DMS53 treated with DMSO at 0.1 percent for 48 hours (cell line): ENCODE results near the gene DPP6.

Experiments
- DNase-seq: peaks from one replicate; lab custom pipeline; 2025; ENCODE audit not compliant: unreplicated experiment; lab: John Stamatoyannopoulos, UW

Gene DPP6

GRCh38 chr7:154684666-154685563, 632.7 kb downstream of the DPP6 start:
- DNase-seq = no peak

DNA sequence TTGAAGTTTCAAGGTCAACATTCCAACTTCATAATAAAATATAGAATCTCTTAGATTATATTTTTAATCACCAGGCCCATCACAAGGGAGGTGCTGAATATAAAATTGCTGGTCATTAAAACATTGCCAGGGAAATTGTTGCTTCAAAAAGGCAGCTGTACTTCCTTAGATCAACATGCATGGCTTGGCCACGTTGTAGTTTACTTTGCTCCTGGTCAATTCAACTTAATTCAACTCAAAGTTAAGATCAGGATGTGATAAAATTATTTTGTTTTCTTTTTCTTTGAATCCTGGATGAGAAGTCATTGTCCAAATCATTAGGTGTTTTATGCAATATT, 633.3 kb downstream of the DPP6 start:
- DNase-seq = no peak

DNA sequence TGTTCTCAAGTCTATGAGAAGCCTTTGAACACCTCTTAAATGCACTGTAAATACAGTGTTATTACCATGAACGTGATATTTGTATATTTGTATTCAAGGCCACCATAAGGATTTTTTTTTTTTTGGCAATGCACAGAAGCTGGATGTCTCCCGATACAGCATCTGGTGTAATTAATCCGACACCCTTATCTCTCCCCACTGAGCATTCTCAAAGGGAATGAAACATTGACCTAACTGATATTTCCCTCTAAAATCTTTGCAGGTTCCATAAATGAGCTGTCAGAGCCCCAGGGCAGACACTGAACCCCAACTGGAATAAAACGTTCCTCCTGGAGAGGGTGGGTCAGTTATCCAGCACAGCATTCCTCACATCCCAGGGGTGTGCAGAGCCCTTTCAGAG, 634.1 kb downstream of the DPP6 start:
- no peak for DNase-seq

- no peak for DNase-seq
These were observed 636.8 kb downstream of the DPP6 start for GRCh38 chr7:154688952-154689351.

GRCh38 chr7:154690411-154690810, 638.2 kb downstream of the DPP6 start:
- DNase-seq = no peak

DNA sequence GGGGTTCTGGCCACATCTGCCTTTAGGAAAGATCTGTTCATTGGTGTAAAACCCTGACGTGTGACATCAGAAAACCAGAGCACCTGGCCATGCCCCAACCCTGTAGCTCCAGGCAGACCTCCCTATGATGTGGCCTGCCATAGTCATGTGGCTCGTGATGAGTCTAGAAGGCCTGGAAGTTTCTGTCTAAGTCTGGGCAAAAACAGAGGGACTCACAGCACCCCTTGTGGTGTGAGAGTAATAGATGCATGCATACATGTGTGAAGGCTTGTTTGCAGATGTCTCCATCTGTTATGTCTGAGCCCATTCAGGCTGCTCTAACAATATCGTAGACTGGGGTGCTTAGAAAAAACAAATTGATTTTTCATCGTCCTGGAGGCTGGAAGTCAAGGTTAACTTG, 641.5 kb downstream of the DPP6 start:
- DNase-seq = no peak

- DNase-seq = no peak
These were observed 643.6 kb downstream of the DPP6 start for GRCh38 chr7:154695836-154696235.

DNA sequence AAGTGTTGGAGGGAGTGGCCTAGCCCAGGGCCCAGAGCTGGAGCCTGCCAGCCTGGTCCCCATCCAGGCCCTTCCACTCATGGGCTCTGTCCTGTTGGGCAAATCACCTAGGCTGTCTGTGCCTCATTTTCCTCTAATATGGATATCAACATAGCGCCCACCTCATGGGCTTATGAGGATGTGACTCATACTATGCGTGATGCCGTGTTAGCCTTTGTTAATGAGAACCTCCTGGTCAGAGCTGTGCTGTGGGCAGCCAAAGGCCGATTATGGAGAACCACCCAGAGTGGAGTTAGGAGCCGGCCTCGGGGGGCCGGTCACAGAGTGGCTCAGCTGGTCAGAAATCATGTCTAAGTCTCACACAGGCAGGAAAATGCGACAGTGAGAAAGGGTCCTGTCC, 644.4 kb downstream of the DPP6 start:
- no peak for DNase-seq

DNA sequence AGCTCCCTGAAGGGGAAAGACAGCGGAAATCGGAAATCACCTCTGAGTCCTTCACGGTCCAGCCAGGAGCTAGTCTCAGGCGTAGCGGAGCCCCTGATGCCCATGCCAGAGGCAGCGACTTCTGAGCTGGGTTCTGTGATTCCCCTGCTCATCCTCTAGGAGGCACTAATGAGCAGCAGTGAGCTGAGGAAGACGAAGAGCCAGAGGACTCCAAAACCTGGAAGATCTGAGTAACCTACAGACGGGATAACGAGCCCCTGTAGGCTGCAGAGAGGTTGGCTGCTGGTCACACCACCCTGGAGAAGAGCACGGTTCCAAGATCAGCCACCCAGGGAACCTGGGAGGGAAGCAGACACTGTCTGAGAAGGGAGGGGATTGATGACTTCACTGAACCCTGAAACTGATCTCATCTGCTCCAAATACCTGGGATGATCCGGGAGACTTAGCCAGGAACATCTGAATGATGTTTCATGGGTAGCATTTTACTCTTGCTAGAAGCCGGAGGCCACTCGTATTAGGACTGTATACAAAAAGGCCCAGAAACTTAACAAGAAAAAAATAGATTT, 646.6 kb downstream of the DPP6 start:
- DNase-seq = no peak

DNA sequence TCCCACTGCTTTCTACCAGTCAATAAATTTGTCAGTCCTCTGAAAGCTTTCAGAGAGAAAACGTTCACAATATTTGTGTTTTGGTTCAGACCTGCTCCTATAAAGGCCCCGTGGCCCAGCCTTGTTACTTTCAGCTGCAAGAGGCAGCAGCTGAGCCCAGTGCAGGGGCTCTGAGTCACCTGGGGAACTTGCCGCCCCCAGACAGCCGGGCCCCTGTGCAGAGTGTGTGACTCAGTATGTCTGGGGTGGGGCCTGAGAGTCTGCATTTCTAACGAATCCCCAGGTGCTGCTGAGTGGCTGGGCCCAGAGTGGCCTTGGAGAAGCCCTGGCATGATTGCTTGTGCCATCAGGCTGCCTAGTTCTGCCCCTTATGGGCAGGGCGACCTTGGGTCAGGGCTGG, 647.2 kb downstream of the DPP6 start:
- no peak for DNase-seq

GRCh38 chr7:154709840-154710520, 657.8 kb downstream of the DPP6 start:
- no peak for DNase-seq

GRCh38 chr7:154720016-154720415, 667.8 kb downstream of the DPP6 start:
- DNase-seq = no peak

- DNase-seq = no peak
These were observed 668.9 kb downstream of the DPP6 start for GRCh38 chr7:154721086-154721485.

DNA sequence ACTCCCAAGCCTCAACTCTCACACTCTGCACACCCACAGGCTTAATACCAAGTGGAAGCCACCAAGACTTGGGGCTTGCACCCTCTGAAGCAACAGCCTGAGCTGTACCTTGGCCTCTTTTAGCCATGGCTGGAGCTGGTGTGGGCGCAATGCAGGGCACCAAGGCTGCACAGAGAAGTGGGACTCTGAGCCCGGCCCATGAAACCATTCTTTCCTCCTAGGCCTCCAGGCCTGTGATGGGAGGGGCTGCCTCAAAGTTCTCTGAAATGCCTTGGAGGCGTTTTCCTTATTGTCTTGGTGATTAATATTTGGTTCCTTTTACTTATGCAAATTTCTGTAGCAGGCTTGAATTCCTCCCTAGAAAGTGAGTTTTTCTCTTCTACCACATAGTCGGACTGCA, 674.2 kb downstream of the DPP6 start:
- no peak for DNase-seq

- DNase-seq = no peak
These were observed 676.9 kb downstream of the DPP6 start for GRCh38 chr7:154729056-154729455.

DNA sequence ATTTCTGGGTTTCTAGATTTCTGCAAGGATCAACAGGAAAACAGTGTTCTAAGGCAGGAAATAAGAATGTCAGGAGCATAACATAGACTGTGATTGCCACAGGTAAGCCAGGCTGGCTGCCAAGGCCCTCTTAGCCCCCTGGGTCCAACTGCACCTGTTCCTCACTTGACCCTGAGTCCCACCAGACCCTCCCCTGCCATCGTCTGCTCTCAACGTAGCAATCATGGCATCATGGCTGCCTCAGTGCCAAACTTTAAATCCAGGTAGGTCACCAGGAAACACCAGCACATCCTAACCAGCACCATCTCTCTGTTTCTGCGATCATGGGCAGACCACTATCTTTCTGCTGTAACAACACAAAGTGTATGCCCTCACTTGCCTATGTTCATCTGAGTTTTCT, 683.6 kb downstream of the DPP6 start:
- no peak for DNase-seq

- no peak for DNase-seq
These were observed 684.2 kb downstream of the DPP6 start for GRCh38 chr7:154736389-154736788.

- DNase-seq = no peak
These were observed 686.0 kb downstream of the DPP6 start for GRCh38 chr7:154738216-154738615.

GRCh38 chr7:154741131-154741530, 688.9 kb downstream of the DPP6 start:
- DNase-seq = no peak

DNA sequence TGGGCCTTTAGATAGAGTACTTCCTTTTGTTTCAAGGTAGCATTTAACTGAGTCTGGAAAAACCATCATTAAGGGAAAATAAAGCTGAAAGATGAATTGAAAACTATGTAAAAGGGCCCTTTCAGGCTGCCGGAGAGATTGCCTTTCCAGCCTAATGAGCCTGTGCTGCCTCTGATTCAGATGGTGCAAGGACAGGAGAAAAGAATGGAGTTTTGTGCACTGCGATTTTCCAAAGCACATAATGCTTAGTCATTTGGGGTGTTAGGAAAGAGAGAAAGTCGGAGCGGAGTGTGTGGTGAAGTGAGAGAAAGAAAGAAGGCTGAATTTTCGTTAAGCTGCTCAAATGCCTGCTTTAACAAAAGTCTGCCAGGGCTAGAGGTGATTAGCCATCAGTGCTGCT, 691.0 kb downstream of the DPP6 start:
- DNase-seq = no peak

- DNase-seq = no peak
These were observed 692.2 kb downstream of the DPP6 start for GRCh38 chr7:154744256-154744860.

DNA sequence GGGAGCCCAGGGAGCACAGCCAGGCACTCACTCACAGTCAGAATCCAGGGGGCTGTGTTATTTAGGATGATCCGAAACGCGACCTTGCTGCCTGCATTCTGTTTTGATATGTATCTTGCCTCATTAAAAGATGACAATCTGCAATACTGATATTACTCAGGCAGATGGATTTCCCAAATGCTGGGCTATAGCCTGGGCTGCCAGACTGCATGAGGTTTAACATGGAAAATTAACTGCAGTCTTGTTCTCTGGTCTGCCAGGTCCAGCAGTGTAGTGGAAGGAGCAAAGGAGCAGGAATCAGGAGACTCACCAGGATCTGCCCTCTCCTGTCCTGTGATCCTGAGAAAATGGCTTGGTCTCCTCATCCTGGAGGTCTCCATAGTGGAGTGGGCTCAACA, 692.7 kb downstream of the DPP6 start:
- DNase-seq = no peak
